IPS-20b (cell line): ENCODE data around the gene MLH3.

ENCODE experiments used
- H3K27ac ChIP-seq: one replicate; pipeline ENCODE4 v1.5.1; 2013; ENCODE audit warnings: low read length
- H3K27me3 ChIP-seq: 2 replicates; pipeline ENCODE4 v1.6.1; 2013; ENCODE audit warnings: mild to moderate bottlenecking, low read length, inconsistent platforms; ENCODE audit not compliant: insufficient read depth
- H3K36me3 ChIP-seq: 2 replicates; pipeline ENCODE4 v1.6.1; 2013; ENCODE audit warnings: low read depth, mild to moderate bottlenecking, inconsistent platforms, low read length, moderate library complexity; ENCODE audit not compliant: insufficient read depth
- H3K4me1 ChIP-seq: 2 replicates; pipeline ENCODE4 v1.6.1; 2013; ENCODE audit warnings: mild to moderate bottlenecking, control low read depth, inconsistent platforms, low read length, moderate library complexity; ENCODE audit not compliant: insufficient read depth
- H3K4me3 ChIP-seq: 2 replicates; pipeline ENCODE4 v1.5.1; 2013; ENCODE audit warnings: mild to moderate bottlenecking, low read length, inconsistent platforms
- H3K9ac ChIP-seq: 2 replicates; pipeline ENCODE4 v1.6.1; 2013; ENCODE audit warnings: low read depth, mild to moderate bottlenecking, inconsistent platforms, low read length, moderate library complexity
- H3K9me3 ChIP-seq: 2 replicates; pipeline ENCODE4 v1.6.1; 2013; ENCODE audit warnings: mild to moderate bottlenecking, low read depth, low read length, inconsistent platforms; ENCODE audit not compliant: insufficient read depth

MLH3 gene

DNA sequence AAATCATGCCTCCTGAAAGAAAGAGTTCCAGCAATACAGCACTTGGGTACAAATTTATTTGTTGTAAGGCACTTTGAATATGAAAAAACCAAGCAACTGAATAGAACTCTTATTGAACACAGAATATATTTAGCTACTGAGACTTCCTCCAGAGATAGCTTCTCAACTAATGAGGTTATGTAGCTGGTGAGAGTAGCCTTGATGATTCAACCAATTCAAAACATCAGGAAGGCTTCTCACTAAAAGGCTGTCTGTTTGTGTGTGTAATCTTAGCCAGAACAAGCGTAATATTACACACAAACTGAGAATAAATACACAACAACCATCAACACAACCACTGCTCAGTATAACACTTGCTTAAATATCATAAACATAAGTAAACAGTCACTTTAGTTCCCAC is 28.2 kb downstream of the MLH3 start:
- Histone ChIP-seq H3K36me3 (peaks cover 38% of the 10 kb centered on the region), H3K4me1 (no peaks in the 10 kb centered on the region), H3K27me3 (no peaks in the 10 kb centered on the region), H3K27ac (no peak overlapping the region), H3K9me3 (no peaks in the 10 kb centered on the region), H3K9ac (no peak overlapping the region), H3K4me3 (no peak overlapping the region)

DNA sequence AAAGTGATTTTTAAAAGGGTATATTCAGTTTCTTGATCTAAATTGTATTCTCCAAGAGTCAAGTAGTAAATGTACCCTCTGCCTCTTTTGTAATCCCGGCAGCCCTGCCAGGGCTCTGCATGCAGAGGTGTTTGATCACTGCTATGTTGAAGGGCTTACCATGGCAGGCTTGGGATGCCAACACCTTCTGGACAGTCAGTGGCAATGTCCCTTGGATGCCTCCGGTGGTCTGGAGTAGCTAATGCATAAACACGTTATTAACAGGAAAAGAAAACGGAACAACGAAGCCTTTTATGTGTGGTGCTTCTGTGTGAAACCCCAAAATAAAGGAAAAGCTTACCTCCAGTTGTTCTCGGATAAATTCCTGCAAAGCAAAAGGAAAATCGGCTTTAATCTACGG is 28.6 kb downstream of the MLH3 start:
- Histone ChIP-seq H3K27me3 (no peaks in the 10 kb centered on the region), H3K9me3 (no peaks in the 10 kb centered on the region), H3K27ac (no peak overlapping the region), H3K9ac (no peak overlapping the region), H3K4me3 (no peak overlapping the region), H3K4me1 (no peaks in the 10 kb centered on the region), H3K36me3 (peaks cover 40% of the 10 kb centered on the region)

DNA sequence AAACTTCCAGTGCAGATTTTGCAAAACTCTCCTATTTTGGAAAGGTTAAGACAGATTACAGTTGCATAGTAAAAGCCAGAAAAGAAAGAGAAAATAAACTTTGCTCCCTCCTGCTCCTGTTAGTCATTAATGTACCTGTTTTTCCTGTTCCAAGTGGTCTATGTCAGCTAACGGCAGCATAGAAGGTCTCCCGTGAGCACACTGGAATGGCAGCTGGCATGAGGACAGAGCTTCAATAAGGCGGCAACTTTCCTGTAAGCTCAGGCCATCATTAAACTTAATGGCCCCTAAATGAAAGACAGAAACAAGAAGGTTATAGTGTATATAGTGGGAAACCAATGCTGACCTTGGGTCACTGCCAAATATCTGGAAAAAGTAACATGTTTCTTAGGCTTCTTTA is 32.6 kb downstream of the MLH3 start:
- Histone ChIP-seq H3K36me3 (peaks cover 68% of the 10 kb centered on the region), H3K4me1 (no peaks in the 10 kb centered on the region)

DNA sequence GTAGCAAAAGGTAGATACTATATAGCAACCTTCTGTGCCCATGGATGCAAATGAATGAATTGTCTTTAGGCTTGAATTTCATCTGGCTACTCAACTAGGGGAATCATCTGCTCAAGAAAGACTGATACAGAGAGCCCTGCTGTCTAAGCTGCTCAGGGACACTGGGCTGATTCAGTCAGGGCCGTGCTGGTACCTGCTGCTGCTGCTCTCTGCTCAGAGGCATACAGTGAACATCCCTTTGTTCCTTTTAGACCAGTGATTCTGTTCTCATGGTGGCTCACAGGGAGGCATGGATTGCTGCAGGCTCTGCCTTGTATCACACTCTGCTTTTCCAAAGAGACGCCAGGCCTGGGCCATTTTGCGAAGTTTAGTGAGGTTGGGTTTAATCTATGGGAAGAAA is 34.5 kb downstream of the MLH3 start:
- peaks cover 75% of the 10 kb centered on the region for H3K36me3 ChIP-seq
- H3K27me3 ChIP-seq, result no peaks in the 10 kb centered on the region
- H3K27ac ChIP-seq, result no peak overlapping the region
- H3K9ac ChIP-seq, result no peak overlapping the region
- H3K4me3 ChIP-seq, result no peak overlapping the region
- no peaks in the 10 kb centered on the region for H3K9me3 ChIP-seq
- H3K4me1 ChIP-seq, result no peaks in the 10 kb centered on the region

More for the DNA sequence above, 32.6 kb downstream of the MLH3 start:
- Histone ChIP-seq H3K9me3 (no peaks in the 10 kb centered on the region), H3K27me3 (no peaks in the 10 kb centered on the region), H3K27ac (no peak overlapping the region), H3K9ac (no peak overlapping the region), H3K4me3 (no peak overlapping the region)

DNA sequence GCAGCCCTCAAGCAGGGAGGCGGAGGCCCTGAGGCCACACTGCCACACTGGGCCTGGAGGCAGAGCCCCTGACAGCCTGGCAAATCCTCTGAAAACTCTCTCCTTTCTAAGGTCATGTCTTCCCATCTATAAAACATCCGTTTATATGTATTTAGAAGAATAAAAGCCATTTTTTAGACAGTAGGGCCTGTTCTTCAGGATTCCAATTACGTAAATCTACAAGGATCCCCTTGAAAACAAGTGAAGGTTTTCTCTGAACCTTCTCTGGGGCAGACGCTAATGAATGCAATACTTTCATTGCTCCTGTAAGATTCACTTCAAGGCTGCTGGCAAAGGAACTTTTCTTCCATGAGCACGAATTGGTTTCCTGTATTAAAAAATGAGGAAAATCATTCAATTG is 35.8 kb downstream of the MLH3 start:
- no peak overlapping the region for H3K9ac ChIP-seq
- no peaks in the 10 kb centered on the region for H3K27me3 ChIP-seq
- H3K36me3 ChIP-seq, result peaks cover 71% of the 10 kb centered on the region
- H3K9me3 ChIP-seq, result no peaks in the 10 kb centered on the region
- no peak overlapping the region for H3K27ac ChIP-seq
- H3K4me1 ChIP-seq, result no peaks in the 10 kb centered on the region
- no peak overlapping the region for H3K4me3 ChIP-seq

DNA sequence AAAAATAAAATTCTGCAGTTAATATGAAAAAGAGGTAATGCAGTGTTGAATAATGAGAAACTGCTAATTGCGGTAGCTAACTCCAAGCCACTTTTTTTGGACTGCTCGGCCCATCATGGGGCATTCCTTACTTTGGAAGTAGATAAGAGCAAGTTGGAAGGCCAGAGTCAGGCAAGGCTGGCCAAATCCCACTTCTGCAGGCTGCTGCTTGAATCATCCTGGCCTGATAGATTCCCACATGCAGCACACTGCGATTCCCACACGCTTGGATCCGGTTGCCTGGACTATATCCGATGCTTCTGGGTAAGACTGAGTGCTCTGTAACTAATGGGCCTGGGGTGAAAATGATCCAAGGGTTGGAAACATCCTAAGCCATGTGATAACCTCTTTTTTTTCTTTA is 38.0 kb downstream of the MLH3 start:
- Histone ChIP-seq H3K27ac (no peak overlapping the region), H3K9ac (no peak overlapping the region), H3K27me3 (no peaks in the 10 kb centered on the region), H3K9me3 (no peaks in the 10 kb centered on the region), H3K4me1 (no peaks in the 10 kb centered on the region), H3K4me3 (no peak overlapping the region), H3K36me3 (peaks cover 74% of the 10 kb centered on the region)

DNA sequence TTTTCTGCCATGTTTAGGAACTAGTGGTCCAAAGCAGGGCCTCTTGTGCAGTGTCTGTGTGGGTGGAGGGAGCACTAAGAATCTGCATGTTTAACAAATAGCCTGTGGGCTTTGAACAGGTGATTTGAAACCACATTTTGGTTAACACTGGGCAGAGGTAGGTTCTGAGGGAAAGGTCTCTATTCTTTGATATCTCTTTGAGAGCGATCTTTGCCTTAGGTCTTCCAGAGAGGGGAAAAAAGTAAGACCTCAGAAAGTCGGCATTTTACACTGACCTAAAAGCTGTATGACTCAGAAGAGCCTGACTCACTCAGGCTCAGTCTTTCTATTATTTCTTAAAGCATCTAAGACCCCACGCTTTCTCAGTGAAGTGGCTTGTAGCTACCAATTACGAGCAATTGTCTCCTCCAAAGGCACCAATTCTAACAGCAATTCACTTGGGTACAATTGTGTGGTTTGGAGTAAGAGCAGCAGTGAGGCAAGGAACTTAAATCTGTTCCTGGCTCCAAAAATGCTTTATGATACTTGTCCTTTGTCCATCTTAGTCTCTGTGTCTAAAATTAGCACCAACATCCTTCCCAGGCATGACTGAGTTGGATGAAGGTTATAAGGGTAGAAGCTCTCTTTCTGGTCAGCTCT is 39.8 kb downstream of the MLH3 start:
- Histone ChIP-seq H3K4me3 (no peak overlapping the region), H3K4me1 (no peaks in the 10 kb centered on the region), H3K27ac (no peak overlapping the region), H3K9ac (no peak overlapping the region), H3K9me3 (no peaks in the 10 kb centered on the region), H3K27me3 (no peaks in the 10 kb centered on the region), H3K36me3 (peaks cover 79% of the 10 kb centered on the region)

DNA sequence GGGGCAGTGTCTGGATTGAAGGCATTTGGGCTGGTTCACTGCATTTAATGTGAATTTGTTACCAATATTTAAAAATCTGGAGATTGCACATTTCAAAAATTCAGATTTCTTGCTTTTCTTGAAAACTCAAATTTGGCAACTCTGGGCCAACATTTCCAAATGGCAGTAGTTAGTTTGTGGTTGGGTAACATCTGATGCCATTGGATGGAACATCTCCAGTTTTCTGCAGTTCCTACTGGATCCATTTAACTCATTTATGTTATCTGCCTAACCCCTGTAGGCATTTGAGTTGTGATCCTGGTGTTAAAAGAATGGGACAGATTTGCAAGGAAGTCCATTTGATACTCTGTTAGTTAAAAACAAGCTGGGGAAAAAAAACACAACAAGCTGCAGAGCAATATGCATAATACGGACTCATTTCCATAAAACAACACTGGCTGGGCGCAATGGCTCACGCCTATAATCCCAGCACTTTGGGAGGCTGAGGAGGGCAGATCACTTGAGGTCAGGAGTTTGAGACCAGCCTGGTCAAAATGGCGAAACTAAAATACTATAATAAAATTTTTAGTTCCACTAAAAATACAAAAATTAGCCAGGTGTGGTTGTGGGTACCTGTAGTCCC is 40.7 kb downstream of the MLH3 start:
- Histone ChIP-seq H3K4me1 (no peaks in the 10 kb centered on the region), H3K9ac (no peak overlapping the region), H3K9me3 (no peaks in the 10 kb centered on the region), H3K4me3 (no peak overlapping the region), H3K36me3 (peaks cover 79% of the 10 kb centered on the region), H3K27me3 (no peaks in the 10 kb centered on the region), H3K27ac (no peak overlapping the region)

DNA sequence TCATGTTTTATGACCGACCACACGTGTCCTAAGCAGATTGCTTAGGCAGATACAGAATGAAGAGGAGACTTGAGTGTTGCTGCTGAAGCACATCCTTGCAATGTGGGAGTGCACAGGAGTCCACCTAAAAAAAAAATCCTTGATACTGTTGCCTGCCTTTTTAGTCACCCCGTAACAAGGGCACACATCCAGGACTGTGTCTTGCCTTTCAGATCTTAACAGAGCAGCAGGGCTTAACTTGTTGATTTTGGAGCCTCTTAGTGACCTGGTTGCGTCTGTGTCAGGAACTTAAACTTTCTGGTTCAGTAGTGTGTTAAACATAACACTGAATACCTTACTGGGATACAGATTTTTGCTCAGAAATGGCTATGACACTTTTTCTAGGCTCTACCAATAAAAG is 42.1 kb downstream of the MLH3 start:
- Histone ChIP-seq H3K9me3 (no peaks in the 10 kb centered on the region), H3K27ac (no peak overlapping the region), H3K4me3 (no peak overlapping the region), H3K4me1 (no peaks in the 10 kb centered on the region), H3K9ac (no peak overlapping the region), H3K36me3 (peaks cover 78% of the 10 kb centered on the region), H3K27me3 (no peaks in the 10 kb centered on the region)

DNA sequence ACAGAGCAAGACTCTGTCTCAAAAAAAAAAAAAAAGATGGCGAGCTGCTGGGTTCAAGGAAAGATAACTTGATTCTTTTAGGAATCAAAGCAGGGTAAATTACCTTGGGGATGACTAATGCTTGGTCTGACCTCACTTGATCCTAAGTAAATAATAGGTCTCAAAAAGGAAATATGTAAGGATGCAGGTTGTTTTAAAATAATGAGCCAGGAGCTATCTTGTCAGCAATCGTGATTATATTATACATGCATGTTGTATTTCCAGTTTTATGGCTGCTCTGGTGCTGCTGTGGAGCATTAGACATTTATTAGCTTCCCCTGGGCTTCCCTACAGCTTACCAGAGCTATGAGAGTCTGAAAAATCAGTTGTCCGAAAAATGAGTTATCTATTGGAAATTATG is 45.9 kb downstream of the MLH3 start:
- Histone ChIP-seq H3K4me3 (no peak overlapping the region), H3K27ac (no peak overlapping the region), H3K36me3 (peaks cover 56% of the 10 kb centered on the region)

DNA sequence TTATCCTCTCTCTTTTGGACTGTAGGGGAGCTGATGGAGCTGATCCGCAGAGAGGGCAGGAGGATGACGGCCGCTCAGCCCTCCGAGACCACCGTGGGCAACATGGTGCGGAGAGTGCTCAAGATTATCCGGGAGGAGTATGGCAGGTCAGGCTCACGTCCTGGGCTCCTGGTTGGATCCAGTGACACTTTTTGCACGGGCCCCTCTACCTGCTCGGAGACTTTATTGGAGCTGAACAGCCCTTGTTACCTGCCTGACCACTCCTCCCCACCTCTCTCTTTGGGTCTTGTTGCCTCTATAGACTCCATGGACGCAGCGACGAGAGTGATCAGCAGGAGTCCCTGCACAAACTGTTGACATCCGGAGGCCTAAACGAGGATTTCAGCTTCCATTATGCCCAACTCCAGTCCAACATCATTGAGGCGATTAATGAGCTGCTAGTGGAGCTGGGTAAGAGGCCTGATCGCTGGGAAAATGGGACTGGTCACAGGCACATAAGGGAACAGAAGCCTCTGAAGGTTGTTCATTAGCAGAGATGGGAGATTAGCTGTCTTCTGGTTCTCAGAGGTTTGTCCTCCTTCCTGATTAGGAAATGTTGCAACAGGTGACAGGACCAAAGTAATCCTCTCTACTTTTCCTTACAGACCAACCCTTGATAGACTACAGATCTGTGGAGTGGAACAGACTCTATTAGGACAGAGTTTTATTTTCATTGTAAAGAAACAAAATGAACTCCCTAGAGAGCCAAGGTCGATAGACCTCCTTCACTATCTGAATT is 47.8 kb downstream of the MLH3 start:
- Histone ChIP-seq H3K9me3 (0 out of 2 replicates have a peak, but pooled peaks cover 2% of the 10 kb centered on the region), H3K4me1 (peaks cover 7% of the 10 kb centered on the region), H3K4me3 (peak overlapping the region; percentile 89), H3K9ac (peak overlapping the region; percentile 76), H3K27ac (no peak overlapping the region), H3K27me3 (no peaks in the 10 kb centered on the region), H3K36me3 (peaks cover 37% of the 10 kb centered on the region)

More for the DNA sequence above, 45.9 kb downstream of the MLH3 start:
- H3K4me1 ChIP-seq, result peaks cover 7% of the 10 kb centered on the region
- H3K27me3 ChIP-seq, result no peaks in the 10 kb centered on the region
- no peak overlapping the region for H3K9ac ChIP-seq
- 0 out of 2 replicates have a peak, but pooled peaks cover 2% of the 10 kb centered on the region for H3K9me3 ChIP-seq
